Endothelial cell of umbilical vein (primary cell): ENCODE results near the gene CALD1. TPM values are rescaled to one million over a fixed set of nuclear protein-coding genes. Genes with fewer than 3 reads are reported as not detected.

Experiments used
- BruUV-seq: library from RNA; stranded (reverse); fragments of 400-500 nt; replicated peaks from 2 replicates; lab custom pipeline; 2021; lab: Mats Ljungman, UMichigan
- CTCF ChIA-PET: fragments of 300-600, 350-600 bp; sonication (Branson Sonifier 250); formaldehyde crosslinking; loops from one replicate; lab custom pipeline; 2021; ENCODE audit warnings: antibody characterized with exemption, inconsistent platforms; lab: Charles Lee
- POLR2A ChIA-PET: fragments of 300-600, 350-600 bp; sonication (Branson Sonifier 250); formaldehyde crosslinking; loops from one replicate; lab custom pipeline; 2021; ENCODE audit warnings: antibody characterized with exemption, inconsistent platforms; lab: Charles Lee
- DNase-seq: peaks from one replicate; pipeline ENCODE4 v3.0.0-alpha.2; 2011; ENCODE audit warnings: low read depth, low spot score
- FAIRE-seq: peaks from 2 replicates; lab custom pipeline; 2011; peaks lifted over from hg19 to GRCh38; lab: Jason Lieb, UNC
- H2AFZ ChIP-seq: 2 replicates; pipeline ENCODE4 v1.6.0; 2012; ENCODE audit warnings: low read depth, low read length, control low read depth, inconsistent platforms
- H3K27ac ChIP-seq: 2 replicates; pipeline ENCODE4 v1.5.1; 2011; ENCODE audit warnings: low read depth, mild to moderate bottlenecking, control low read depth, low read length, moderate library complexity; ENCODE audit not compliant: insufficient read depth
- H3K27me3 ChIP-seq, 2 experiments: 2 replicates each; pipeline versions ENCODE4 v1.6.0 to v1.6.1; 2011; ENCODE audit warnings: low read length in 2 of 2, mixed read lengths in 1 of 2; ENCODE audit not compliant: control insufficient read depth in 2 of 2, insufficient read depth in 2 of 2
- H3K36me3 ChIP-seq, 2 experiments: 2 replicates in 1 of 2; 3 replicates in 1 of 2; pipeline ENCODE4 v1.5.1; 2011; ENCODE audit warnings: low read length in 2 of 2, mild to moderate bottlenecking in 1 of 2, moderate library complexity in 1 of 2; ENCODE audit not compliant: control insufficient read depth in 2 of 2, insufficient read depth in 2 of 2; ENCODE audit errors: extremely low read depth in 1 of 2
- H3K4me1 ChIP-seq: 3 replicates; pipeline ENCODE4 v1.5.1; 2011; ENCODE audit warnings: mild to moderate bottlenecking, low read length; ENCODE audit not compliant: control insufficient read depth, insufficient read depth; ENCODE audit errors: extremely low read depth
- H3K4me2 ChIP-seq: 2 replicates; pipeline ENCODE4 v1.6.1; 2011; ENCODE audit warnings: low read length, control low read depth, mixed read lengths; ENCODE audit not compliant: insufficient read depth
- H3K4me3 ChIP-seq, 3 experiments: fragments of 200-600 bp in 1 of 3; sonication (generic), shearing (Covaris generic) in 1 of 3; replicated peaks in 1 of 3; 2 replicates each; pipeline ENCODE4 v1.5.1; 2011 to 2016; ENCODE audit warnings: control low read depth in 3 of 3, low read length in 3 of 3, mild to moderate bottlenecking in 2 of 3, inconsistent platforms in 1 of 3, low read depth in 1 of 3, moderate library complexity in 1 of 3; ENCODE audit not compliant: insufficient read depth in 1 of 3
- H3K79me2 ChIP-seq: 2 replicates; pipeline ENCODE4 v1.6.0; 2012; ENCODE audit warnings: low read length, inconsistent platforms; ENCODE audit not compliant: control insufficient read depth, insufficient read depth
- H3K9ac ChIP-seq: replicated peaks from 2 replicates; pipeline ENCODE3; 2011; ENCODE audit warnings: low read length, control low read depth; ENCODE audit not compliant: insufficient read depth; ENCODE audit errors: extremely low read depth
- H3K9me1 ChIP-seq: replicated peaks from 3 replicates; pipeline ENCODE4 v1.6.0; 2011; ENCODE audit warnings: mild to moderate bottlenecking, low read length; ENCODE audit not compliant: control insufficient read depth, insufficient read depth; ENCODE audit errors: extremely low read depth
- H3K9me3 ChIP-seq: replicated peaks from 2 replicates; pipeline ENCODE4 v1.5.1; 2012; ENCODE audit warnings: low read length, inconsistent platforms; ENCODE audit not compliant: control insufficient read depth, insufficient read depth
- H4K20me1 ChIP-seq: replicated peaks from 2 replicates; pipeline ENCODE3; 2011; ENCODE audit warnings: mild to moderate bottlenecking, low read length; ENCODE audit not compliant: control insufficient read depth, insufficient read depth; ENCODE audit errors: extremely low read depth
- CTCF ChIP-seq, 2 donors: IDR thresholded peaks; 1 replicate in 1 of 2; 2 replicates in 1 of 2; pipeline ENCODE4 v1.5.1; 2011; ENCODE audit warnings: low read length in 2 of 2, mild to moderate bottlenecking in 2 of 2, moderate library complexity in 2 of 2, control low read depth in 1 of 2, inconsistent platforms in 1 of 2, low read depth in 1 of 2; ENCODE audit not compliant: insufficient read depth in 1 of 2; ENCODE audit errors: extremely low read depth in 1 of 2
- EZH2 ChIP-seq: IDR thresholded peaks from 2 replicates; pipeline ENCODE4 v1.6.1; 2012; ENCODE audit warnings: borderline replicate concordance, low read depth, mild to moderate bottlenecking, moderate library complexity, low read length, inconsistent platforms; ENCODE audit not compliant: severe bottlenecking
- FOS ChIP-seq: IDR thresholded peaks from 2 replicates; pipeline ENCODE4 v1.6.1; 2011; ENCODE audit warnings: mild to moderate bottlenecking, low read length, moderate library complexity, borderline replicate concordance; ENCODE audit not compliant: insufficient read depth
- GATA2 ChIP-seq: IDR thresholded peaks from 2 replicates; pipeline ENCODE4 v1.7.0; 2011; ENCODE audit warnings: low read depth, mild to moderate bottlenecking, moderate library complexity, mixed read lengths, low read length; ENCODE audit not compliant: insufficient read length, insufficient read depth
- JUN ChIP-seq: IDR thresholded peaks from 2 replicates; pipeline ENCODE4 v1.6.1; 2011; ENCODE audit warnings: borderline replicate concordance, low read depth; ENCODE audit not compliant: insufficient read length, insufficient read depth
- MAX ChIP-seq: IDR thresholded peaks from 2 replicates; pipeline ENCODE4 v1.6.1; 2011; ENCODE audit not compliant: insufficient read depth, insufficient read length
- MYC ChIP-seq: IDR thresholded peaks from one replicate; pipeline ENCODE4 v1.6.1; 2011; ENCODE audit warnings: mild to moderate bottlenecking, low read depth, low read length
- POLR2A ChIP-seq: IDR thresholded peaks from 2 replicates; pipeline ENCODE4 v1.6.1; 2012; ENCODE audit warnings: low read depth, mild to moderate bottlenecking, control low read depth, low read length
- POLR2AphosphoS5 ChIP-seq: IDR thresholded peaks from 2 replicates; pipeline ENCODE4 v1.6.1; 2012; ENCODE audit warnings: low read depth, mild to moderate bottlenecking, control low read depth, low read length, moderate library complexity; ENCODE audit not compliant: insufficient read depth
- dilution Hi-C: fragments of 300-500 bp; cut with MboI; formaldehyde crosslinking; loops from one replicate; pipeline ENCODE4 v1.15.0; 2019; ENCODE audit warnings: low sequenced_read_pairs; ENCODE audit not compliant: extremely low pct_ligation_motif_present
- intact Hi-C: fragments of 100-400 bp; cut with micrococcal nuclease; formaldehyde crosslinking; loops from one replicate; pipeline ENCODE4 v1.10.0; 2022
- polyA plus RNA-seq, 4 experiments: library from polyadenylated mRNA; depleted of rRNA in 3 of 4; stranded (reverse) in 3 of 4; unstranded in 1 of 4; fragments of >200 nt; gene quantifications; 2 replicates each; pipeline versions ENCODE4 v1.2.1 to v1.2.3, GENCODE V29; 2011 to 2012; ENCODE audit warnings: missing spikeins in 1 of 4
- total RNA-seq: library from RNA; stranded (reverse); gene quantifications from 2 replicates; pipeline ENCODE4 v1.2.3, GENCODE V29; 2021

Gene CALD1
- total and polyA plus RNA-seq, 2 donors (not counting 3 experiments of a cell fraction or from before 2014, with no cell fraction given), result 136 to 307 TPM

- Histone ChIP-seq H3K79me2 (peaks cover 50% of the 10 kb centered on the region), H2AFZ (no peak overlapping the region), H3K4me1 (peaks cover 6% of the 10 kb centered on the region), H3K4me2 (no peak overlapping the region), H3K9me3 (no peaks in the 10 kb centered on the region), H4K20me1 (no peaks in the 10 kb centered on the region), H3K4me3 (no peak overlapping the region), H3K9me1 (no peaks in the 10 kb centered on the region), H3K9ac (no peak overlapping the region), H3K27me3 (no peaks in the 10 kb centered on the region), H3K27ac (no peak overlapping the region), H3K36me3 (peaks cover 4 to 13% of the 10 kb centered on the region in 2 experiments)
- dilution Hi-C loops (no loop called here), intact Hi-C loops (loop anchor here (5.0 kb wide), 1 partner anchor 171 kb away; no protein-coding TSS in a partner anchor)
- no peak for TF ChIP-seq CTCF (IDR thresholded peaks at IDR 0.05; ENCODE audit: extremely low read depth in 1 of 2, insufficient read depth in 1 of 2, low read depth in 1 of 2, low read length in 2 of 2)
- no peak for TF ChIP-seq EZH2
- TF ChIP-seq GATA2, result no peak
- TF ChIP-seq POLR2A, result no peak
- no peak for TF ChIP-seq POLR2AphosphoS5
- TF ChIP-seq MYC, result no peak
- TF ChIP-seq FOS, result no peak
- TF ChIP-seq JUN, result no peak
- TF ChIP-seq MAX, result no peak
- ChIA-PET POLR2A (no interaction called here), CTCF (no interaction called here)
- FAIRE-seq (no peak), DNase-seq (no peak)
- BruUV-seq, result no TSS peak
Measured at GRCh38 chr7:134892963-134893362, 113.5 kb downstream of the CALD1 start.
